GM19455 (cell line): Measurements from ENCODE around the gene TNKS1BP1.
"Not testable (repeated sequence)": the region's sequence is repeated elsewhere in the genome, so short reads cannot be mapped to it uniquely, and the experiment has no call there.

Source experiments
- ATAC-seq: cut with Tn5 transposase; IDR thresholded peaks from one replicate; pipeline ENCODE4 v1.9.1; 2021; ENCODE audit not compliant: unreplicated experiment

Gene TNKS1BP1

DNA sequence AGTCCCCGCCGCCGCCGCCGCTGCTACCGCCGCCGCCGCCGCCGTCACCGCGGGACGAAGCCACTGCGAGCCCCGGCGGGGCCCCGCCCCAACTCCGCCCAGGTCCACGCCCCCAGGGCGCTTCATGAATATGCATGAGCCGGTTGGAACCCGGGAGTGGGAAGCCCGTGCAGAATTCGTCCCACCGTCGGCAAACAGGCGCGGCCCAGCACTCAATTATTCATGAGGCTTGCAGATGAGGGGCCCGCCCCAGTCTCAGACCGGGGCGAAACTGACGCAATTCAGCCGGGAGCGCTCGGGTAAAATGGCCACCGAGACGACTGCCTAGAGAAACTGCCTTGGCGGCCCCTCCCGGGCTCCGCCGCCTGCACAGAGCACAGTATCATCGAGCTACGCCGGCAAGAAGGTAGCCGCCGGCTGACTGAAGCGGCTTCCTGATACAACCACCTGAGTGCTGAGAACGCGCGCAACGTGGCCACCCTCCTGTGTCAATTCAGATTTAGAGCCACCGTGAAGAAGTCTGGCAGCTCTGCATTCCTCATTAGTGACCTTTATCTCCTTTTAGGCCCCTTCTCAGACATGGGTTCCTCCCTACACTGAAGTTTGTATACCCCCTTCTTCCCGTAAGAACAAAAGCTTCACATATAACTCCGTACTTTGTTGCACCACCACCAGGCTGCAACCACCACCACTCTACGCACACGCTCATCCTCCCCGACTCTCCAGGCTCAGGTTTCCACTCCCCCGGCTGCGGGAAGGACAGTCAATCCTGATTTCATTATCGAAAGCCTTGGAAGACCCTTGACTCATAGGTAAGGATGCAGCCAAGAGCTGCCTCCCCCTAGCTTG lies at the start of gene TNKS1BP1:
TSS of gene TNKS1BP1 (minus strand) at position 67 of the 849 bp plus-strand sequence. CDS start 3,067 bp downstream, outside the sequence.
- peak; percentile 89 for ATAC-seq

DNA sequence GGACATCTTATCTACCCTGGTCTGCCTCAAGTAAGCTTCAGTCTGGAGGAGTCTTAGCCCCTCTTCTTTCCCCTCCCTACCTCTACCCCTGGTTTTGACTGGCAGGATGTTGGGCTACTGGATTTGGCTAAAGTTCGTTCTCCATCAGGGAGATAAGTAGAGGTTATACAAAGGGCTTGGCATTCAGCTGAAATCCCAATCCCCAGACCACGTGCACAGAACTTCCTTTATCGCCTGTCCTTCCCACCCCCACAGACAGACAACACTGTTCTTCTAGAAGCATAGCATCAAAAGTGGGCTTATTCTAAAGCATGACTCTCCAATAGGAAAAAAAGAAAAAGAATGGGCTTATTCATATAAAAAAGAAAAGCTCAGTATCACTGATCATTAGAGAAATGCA lies 48.4 kb upstream of the TNKS1BP1 start:
- ATAC-seq, result no peak

GRCh38 chr11:57370941-57371340 lies 46.2 kb upstream of the TNKS1BP1 start:
- no peak for ATAC-seq

DNA sequence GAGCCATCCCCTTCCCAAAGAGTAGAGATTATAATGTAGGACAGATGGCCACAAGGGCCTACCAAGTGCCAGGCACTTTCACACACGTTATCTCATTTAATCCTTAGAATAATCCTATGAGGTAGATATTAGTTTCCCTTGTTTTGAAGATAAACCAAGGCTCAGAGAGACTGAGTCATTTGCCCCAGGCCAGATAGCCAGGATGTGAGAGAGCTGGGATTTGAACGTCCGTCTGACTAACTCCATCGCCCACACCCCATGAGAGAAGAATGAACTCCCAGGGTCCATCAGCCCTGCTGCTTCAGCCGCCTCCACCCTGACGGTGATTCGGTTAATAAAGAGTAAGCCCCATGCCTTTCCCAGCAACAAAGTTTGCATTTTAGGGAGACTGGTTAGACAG lies 45.5 kb upstream of the TNKS1BP1 start:
- no peak for ATAC-seq

DNA sequence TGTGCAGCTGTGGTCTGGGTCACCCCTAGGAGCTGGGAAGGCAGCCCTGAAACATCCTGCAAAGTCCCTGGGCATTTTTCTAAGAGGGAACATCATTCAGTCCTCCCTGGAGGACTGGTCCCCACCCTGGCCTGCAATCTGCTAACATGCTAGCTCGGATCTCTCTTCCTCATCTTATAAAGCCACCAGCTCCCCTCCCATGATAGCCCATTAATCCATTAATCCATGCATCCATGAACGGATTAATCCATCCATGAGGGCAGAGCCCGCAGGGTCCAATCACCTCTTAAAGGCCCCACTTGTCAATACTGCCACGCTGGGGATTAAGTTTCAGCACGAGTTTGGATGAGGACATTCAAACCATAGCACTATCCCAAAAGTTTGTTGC lies 44.1 kb upstream of the TNKS1BP1 start:
- ATAC-seq, result no peak

DNA sequence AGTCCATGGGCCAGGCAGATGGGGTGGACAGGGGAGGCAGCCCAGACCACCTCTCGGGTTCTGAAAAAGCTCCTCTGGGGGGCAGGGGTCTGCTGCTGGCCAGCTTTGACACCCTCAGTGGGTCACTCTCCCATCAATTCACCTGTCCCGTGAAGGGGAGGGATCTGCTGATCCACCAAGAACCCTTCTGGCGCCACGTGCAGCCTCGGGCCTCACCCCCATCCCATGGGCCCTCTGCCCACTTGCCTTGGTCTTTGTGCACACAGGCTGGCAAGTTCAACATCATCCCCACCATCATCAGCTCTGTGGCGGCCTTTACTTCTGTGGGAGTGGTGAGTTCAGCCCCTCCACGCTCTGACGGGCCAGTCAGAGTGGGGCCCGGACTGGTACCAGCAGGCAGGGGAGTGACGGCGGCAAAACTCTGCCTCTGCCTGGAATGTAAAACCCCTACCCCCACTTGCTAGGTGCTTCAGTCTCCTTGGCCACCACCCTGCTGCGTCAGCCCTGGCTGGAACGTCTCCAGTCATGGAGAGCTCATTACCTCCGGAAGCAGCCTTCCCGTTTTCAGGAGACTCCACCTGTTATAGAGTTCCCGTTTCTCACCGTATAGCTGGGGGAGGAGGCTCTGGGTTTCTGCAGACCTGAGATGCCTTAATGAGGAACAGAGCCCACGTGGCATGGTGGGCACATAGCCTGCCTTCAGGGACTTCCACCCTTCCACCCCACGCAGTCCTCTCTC lies 43.5 kb upstream of the TNKS1BP1 start:
- ATAC-seq, result no peak

DNA sequence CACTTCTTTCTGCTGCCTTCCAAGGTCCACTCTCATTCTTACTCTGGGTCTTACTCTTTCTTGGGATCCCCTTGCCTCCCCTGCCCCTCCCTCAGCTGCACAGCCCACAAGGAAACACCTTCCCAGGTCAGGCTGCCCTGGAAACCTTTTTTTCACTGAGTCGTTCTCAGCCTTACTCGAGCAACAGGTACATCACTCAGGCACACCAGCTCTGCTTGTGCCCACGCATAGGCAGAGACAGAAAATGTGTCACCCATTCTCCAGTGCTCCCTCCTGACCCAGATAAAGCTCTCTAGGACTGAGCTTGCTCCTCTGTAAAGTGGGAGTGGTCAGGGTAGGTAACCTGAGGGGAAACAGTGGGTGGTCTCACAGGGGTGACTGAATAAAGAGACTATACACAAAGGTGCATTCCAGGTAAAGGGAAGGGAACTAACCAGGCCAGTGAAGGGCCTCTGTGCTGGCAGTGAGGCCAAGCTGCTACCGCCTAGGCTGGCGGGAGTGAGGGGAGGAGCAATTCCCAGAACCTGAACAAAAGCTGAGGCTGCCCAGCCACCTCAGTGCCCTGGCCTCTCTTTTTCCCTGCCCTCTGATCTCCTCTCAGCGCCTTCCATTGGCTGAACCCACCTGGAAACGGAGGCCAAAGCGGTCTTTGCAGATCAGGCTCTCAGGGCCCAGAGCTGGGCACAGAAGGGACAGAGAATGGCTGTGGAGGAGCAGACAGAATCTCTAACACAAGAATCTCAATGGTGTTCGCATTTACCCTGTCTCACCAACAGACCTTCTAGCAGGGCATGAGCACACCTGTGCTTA lies 40.3 kb upstream of the TNKS1BP1 start:
- ATAC-seq, result no peak

GRCh38 chr11:57363131-57364080 lies 38.7 kb upstream of the TNKS1BP1 start:
- no peak for ATAC-seq

DNA sequence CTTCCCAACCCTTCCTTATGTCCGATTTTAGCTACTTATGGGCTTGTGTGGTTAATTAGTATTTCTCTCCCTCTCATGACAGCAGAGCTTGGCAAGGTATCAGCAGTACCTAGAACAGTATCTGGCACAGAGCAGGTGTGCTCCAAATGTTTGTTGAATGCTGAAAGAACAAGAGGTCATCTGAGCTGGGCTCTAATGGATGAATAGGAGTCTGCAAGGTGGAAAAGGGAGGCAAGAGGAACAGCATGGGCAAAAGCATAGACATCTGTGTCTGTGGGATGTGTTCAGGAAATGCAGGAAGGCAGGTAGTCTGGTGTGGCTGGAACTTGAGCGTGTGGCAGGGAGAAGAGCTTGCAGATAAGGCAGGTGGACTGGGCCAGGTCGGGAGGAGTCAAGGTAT lies 37.2 kb upstream of the TNKS1BP1 start:
- ATAC-seq, result no peak

GRCh38 chr11:57361420-57361819 lies 36.7 kb upstream of the TNKS1BP1 start:
- ATAC-seq, result not testable (repeated sequence)

DNA sequence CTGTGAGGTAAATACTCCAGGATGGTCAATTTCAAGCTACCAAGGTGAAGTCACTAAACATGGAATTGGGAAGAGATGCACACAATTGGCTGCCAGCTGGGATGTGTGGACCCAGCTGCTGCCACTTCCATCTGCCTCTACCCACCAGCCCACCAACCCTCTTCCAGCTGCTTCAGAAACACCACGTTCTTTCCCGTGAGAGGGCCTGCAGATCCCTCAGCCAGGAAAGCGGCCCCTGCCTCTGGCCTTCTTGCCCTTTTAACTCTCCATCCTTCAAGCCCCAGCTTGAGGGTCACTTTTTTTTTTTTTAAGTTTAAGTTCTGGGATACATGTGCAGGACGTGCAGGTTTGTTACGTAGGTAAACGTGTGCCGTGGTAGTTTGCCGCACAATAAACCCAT lies 36.2 kb upstream of the TNKS1BP1 start:
- ATAC-seq, result no peak

DNA sequence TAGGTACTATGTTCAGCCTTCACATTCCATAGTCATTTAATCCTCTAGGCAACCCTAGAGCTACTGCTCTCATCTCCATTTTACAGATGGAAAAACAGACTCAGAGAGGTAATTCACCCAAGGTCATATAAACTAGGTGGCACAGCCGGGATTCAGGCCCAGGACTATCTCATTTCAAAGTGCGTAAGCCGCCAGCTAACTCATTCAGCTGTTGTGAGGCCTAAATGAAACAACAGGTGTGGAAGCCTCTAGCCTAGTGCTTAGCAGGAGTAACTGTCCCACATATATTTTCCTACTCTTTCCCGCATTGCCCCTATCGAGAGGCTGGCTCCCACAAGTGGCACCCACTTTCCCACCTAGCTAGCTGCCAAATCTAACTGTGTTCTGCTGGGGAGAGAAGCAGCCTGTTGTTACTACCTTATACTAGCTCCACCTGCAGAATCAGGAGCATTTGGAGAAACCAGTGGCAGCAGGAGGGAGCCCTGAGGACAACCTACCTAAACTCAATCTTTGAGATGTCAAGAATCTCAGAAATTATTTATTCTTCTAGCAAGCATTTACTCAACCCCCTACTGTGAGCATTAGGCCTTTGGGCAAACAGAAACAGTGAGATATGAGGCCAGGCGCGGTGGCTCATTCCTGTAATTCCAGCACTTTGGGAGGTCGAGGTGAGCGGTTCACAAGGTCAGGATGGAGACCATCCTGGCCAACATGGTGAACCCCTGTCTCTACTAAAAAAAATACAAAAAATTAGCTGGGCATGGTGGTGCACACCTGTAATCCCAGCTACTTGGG lies 35.3 kb upstream of the TNKS1BP1 start:
- no peak for ATAC-seq

DNA sequence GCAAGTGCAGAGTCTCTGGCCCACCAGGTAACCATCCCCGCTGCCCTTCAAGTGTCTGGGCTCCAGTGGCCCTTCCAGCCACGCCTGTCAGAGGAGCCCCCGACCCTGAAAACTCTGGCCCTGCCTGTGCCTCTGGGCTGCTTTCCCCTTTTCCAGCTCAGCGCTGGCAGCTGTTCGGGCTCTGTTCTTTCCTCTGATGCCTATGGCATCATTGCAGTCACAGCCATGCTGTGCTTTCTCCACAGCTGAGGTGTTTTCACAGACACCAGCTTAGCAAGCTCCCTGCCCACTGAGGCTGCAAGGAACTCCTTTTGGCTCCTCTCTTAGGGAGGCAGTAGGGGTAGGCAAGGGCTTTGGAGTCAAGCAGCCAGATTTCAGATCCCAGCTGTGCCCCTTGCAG lies 34.6 kb upstream of the TNKS1BP1 start:
- no peak for ATAC-seq

GRCh38 chr11:57358991-57359390 lies 34.2 kb upstream of the TNKS1BP1 start:
- no peak for ATAC-seq

DNA sequence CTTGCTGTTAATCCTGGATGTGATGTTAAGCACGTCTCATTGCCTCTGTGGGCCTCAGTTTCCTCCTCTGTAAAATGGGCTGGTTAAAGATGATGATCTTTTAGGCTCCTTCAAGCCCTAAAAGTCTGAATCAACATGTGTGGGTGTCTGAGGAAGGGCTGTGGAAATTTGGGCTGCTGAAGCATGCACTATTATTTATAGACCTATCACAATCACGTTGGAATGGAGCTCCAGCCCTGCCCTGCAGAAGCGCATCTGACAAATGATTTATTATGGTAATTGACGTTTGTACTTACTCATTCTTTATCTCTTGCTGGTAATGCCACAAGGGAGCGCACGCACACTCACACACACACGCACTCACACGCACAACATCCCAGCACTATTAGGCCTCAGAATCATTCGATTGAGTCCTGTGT lies 33.8 kb upstream of the TNKS1BP1 start:
- ATAC-seq, result no peak

GRCh38 chr11:57357856-57358255 lies 33.1 kb upstream of the TNKS1BP1 start:
- ATAC-seq, result no peak

- no peak for ATAC-seq
Measured at GRCh38 chr11:57357310-57357709, 32.6 kb upstream of the TNKS1BP1 start.

- ATAC-seq, result no peak
Measured at GRCh38 chr11:57356268-57356667, 31.5 kb upstream of the TNKS1BP1 start.

DNA sequence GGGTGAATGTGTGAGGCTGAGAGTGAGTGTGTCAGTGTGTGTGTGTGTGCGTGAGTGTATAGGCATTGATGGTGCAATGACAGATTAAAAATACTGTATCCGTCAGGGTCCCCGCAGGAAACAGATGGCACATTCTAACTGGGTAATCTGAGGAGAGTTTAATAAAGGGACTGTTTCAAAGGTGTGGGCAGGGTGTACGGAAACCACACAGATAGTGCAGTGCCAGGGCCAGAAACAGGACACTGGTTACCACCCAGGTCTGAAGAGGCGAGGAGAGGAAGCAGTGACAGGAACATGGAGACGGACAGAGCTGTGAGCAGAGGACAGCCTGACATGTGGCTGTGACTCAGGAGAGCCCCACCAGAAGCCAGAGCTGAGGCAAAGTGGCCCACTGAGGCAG lies 29.9 kb upstream of the TNKS1BP1 start:
- no peak for ATAC-seq

DNA sequence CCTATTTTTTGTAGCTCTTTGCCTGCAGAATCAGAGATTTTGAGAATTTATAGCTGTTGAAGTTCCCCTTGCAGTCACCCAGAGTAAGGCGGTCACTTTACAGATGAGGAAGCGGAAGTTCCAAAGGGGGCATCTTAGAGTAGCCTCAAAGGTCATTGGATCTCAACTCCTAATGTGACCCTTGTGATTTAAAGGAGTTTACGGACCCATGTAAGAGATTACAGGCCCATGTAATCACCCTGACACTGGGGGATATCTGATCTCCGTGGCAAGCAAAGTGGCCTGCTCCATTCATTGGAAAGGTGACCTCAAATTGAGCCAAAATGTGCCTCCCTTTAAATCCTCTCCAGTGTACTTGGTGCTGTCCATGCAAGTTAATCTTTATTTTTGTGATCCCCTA lies 29.1 kb upstream of the TNKS1BP1 start:
- ATAC-seq, result no peak
